GM18867 (cell line): ENCODE data around the gene CLDN4.

Experiments used
- ATAC-seq: cut with Tn5 transposase; IDR thresholded peaks from one replicate; pipeline ENCODE4 v1.9.1; 2021; ENCODE audit warnings: mild to moderate bottlenecking, moderate library complexity; ENCODE audit not compliant: unreplicated experiment

The CLDN4 gene

GRCh38 chr7:73871163-73872011 is 40.6 kb downstream of the CLDN4 start:
- ATAC-seq: no peak

GRCh38 chr7:73872056-73872908 is 41.5 kb downstream of the CLDN4 start:
- no peak for ATAC-seq

GRCh38 chr7:73876361-73876760 is 45.6 kb downstream of the CLDN4 start:
- ATAC-seq: no peak

GRCh38 chr7:73876973-73877372 is 46.2 kb downstream of the CLDN4 start:
- ATAC-seq: no peak

- no peak for ATAC-seq
Observed at GRCh38 chr7:73879977-73880681, 49.3 kb downstream of the CLDN4 start.

- ATAC-seq: no peak
Observed at GRCh38 chr7:73880755-73881328, 50.0 kb downstream of the CLDN4 start.

GRCh38 chr7:73881352-73882046 is 50.7 kb downstream of the CLDN4 start:
- ATAC-seq: no peak

- ATAC-seq: no peak
Observed at GRCh38 chr7:73882047-73882402, 51.2 kb downstream of the CLDN4 start.
